C4-2B (cell line): ENCODE results near the gene ARHGEF28.

ENCODE experiments used
- H3K27ac ChIP-seq: fragments of 450-650 bp; 2 replicates; pipeline ENCODE4 v1.5.1; 2017
- ZFX ChIP-seq: fragments of 450-650 bp; IDR thresholded peaks from 2 replicates; pipeline ENCODE4 v1.6.1; 2017
- TF ChIP-seq, protein P1 (sequence below): fragments of 450-650 bp; conservative IDR thresholded peaks from 2 replicates; pipeline ENCODE4 v1.5.1; 2017; ENCODE audit warnings: mild to moderate bottlenecking

The ARHGEF28 gene

DNA sequence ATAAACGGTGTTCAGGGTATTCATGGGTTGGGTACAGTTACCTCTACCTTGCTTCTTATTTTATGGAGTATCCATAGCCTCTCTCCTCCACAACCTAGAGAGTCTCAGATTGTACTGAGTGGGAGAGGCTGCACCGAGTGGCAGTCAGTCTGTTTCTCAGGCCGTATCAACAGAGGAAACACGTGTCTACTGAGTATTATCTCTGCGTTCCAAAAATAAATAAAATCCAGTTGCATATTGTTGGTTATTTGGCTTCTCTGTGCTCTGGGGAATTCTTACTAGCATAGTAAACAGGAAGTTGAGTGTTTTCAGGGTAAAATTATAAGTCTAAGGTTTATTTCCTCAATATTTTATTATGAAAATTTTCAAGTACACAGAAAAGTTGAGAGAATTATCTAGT is 231.0 kb downstream of the ARHGEF28 start:
- no peak overlapping the region for H3K27ac ChIP-seq
- TF ChIP-seq, protein P1, sequence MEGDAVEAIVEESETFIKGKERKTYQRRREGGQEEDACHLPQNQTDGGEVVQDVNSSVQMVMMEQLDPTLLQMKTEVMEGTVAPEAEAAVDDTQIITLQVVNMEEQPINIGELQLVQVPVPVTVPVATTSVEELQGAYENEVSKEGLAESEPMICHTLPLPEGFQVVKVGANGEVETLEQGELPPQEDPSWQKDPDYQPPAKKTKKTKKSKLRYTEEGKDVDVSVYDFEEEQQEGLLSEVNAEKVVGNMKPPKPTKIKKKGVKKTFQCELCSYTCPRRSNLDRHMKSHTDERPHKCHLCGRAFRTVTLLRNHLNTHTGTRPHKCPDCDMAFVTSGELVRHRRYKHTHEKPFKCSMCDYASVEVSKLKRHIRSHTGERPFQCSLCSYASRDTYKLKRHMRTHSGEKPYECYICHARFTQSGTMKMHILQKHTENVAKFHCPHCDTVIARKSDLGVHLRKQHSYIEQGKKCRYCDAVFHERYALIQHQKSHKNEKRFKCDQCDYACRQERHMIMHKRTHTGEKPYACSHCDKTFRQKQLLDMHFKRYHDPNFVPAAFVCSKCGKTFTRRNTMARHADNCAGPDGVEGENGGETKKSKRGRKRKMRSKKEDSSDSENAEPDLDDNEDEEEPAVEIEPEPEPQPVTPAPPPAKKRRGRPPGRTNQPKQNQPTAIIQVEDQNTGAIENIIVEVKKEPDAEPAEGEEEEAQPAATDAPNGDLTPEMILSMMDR = no peak
- TF ChIP-seq ZFX = no peak

DNA sequence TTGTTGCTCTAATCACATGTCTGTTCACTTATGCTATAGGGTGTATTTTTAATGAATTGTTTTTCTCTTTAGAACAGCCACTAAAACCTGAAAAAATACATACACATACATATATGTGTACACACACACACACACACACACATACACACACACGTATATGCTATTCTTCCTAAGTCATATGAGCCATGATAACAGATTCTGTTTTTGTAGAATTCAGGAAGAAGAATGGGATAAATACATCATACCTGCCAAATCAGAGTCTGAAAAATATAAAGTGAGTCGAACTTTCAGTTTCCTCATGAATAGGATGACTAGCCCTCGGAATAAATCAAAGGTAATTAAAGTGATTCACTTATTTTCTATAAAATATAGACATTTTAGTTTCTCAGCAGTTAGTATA is 231.4 kb downstream of the ARHGEF28 start:
- H3K27ac ChIP-seq = no peak overlapping the region
- TF ChIP-seq, protein P1 = no peak
- no peak for TF ChIP-seq ZFX

DNA sequence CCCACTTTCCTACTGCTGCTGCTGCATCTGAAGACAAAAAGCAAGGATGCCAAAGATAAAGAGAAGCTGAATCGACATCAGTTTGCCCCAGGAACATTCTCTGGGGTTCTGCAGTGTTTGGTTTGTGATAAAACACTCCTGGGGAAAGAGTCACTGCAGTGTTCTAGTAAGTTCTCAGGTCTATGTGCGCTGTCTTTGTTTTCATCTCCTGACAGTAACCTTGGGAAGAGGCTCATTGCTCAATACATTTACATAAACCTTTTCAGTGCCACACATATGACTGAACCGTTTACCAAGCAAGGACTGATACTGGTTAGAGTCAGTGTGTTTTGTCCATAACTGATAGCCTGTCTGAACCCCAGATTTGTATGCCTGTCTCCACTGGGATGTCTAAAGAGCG is 232.1 kb downstream of the ARHGEF28 start:
- no peak overlapping the region for H3K27ac ChIP-seq
- no peak for TF ChIP-seq ZFX
- TF ChIP-seq, protein P1 = no peak

DNA sequence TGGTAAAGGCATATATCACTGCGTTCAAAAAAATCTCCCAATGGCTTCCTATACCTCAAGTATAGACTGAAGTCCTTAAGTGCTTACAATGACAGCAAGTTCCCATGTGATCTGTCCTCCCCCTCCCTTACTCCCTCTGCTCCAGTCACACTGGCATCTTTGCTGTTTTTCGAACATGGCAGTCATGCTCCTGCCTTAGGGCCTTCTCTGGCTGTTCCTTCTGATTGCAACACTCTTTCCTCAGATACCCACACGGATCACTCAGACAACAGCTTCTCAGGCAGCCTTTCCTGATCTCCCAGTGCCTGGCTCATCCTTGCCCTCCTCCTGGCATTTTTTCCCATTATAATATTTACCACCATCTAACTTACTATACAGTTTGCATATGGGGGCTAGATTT is 232.8 kb downstream of the ARHGEF28 start:
- TF ChIP-seq, protein P1 = no peak
- TF ChIP-seq ZFX = no peak
- H3K27ac ChIP-seq = no peak overlapping the region

DNA sequence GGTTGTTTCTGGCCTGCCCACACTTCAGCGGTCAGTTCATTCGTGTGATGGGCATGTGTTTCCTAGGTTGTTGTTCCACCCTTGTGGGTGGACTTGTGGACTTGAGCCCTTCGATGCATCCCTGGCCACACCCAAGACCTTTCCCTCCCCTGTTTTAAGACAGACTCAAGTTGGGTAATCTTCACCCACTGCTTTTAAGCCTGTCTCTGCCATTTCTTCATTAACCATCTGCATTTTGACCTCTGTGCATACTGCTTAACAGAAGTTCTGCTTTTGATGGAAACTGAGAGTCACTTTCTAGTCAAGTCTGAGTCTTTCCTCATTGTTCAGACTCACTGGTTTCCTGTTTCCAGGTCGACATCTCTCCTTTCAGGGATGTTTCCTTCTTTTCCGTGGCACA is 233.7 kb downstream of the ARHGEF28 start:
- H3K27ac ChIP-seq = no peak overlapping the region
- no peak for TF ChIP-seq ZFX
- TF ChIP-seq, protein P1 = no peak

DNA sequence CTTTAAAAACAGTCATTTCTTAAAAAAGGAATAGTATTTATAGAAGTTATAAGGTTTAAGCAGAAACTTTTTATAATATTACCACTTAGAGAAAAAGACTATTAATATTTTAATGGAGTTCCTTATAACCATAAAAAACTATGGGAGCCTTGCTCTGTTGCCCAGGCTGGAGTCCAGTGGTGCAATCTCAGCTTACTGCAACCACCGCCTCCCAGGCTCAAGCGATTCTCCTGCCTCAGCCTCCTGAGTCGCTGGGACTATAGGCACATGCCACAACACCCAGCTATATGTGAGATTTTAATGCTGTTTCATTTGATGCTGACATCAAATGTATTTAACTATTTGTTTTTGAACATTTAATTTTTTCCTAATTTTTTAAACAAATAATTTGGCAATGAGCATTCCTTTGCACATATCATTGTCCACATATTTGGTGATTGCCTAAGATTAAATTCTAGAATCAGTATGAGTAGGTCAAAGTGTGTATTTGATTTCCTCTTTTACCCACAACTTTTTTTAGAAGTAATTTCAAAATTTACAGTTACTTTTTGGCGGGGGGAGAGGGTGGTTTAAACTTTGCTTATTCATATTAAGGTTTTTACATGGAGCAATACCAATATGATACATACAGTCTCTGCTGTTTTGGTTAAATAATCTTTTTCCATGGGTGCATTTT is 235.5 kb downstream of the ARHGEF28 start:
- H3K27ac ChIP-seq = no peak overlapping the region

DNA sequence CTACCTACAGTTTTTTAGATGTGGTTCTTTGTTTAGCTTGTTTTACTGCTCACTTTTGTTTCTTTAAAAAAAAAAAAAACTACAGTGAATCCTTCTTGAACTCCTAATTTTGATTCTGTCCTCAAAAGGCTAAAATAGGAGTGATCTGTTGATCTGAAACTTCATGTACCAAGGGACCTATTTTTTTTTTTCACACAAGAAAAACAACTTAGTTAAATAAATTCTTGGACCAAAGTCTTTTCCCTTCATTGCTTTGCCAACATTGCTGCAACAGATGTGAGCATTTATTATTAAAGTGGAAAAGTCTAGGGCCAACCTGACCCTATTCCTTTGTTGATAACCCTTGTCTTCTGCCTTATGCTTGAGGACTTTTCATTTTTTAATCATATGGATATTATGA is 236.8 kb downstream of the ARHGEF28 start:
- no peak overlapping the region for H3K27ac ChIP-seq
- TF ChIP-seq ZFX = no peak
- TF ChIP-seq, protein P1 = no peak

More for the DNA sequence above, 235.5 kb downstream of the ARHGEF28 start:
- TF ChIP-seq ZFX = no peak
- TF ChIP-seq, protein P1 = no peak
